Heart right ventricle (tissue), 16 donors: ENCODE measurements around the gene PREX1. TPM values are rescaled to one million over a fixed set of nuclear protein-coding genes. Genes with fewer than 3 reads are reported as not detected.

ENCODE experiments used
- ATAC-seq, 8 donors: fragments of 200-7000 bp; cut with Tn5 transposase; one replicate each; pipeline ENCODE4 v1.9.1; 2020; ENCODE audit warnings: mild to moderate bottlenecking in 8 of 8, moderate library complexity in 8 of 8, moderate number of reproducible peaks in 1 of 8
- DNase-seq, 2 donors: peaks; one replicate each; pipeline ENCODE4 v3.0.0-alpha.2; 2020
- H3K27ac ChIP-seq, 10 donors: fragments of 200-600 bp; sonication (generic) in 2 of 10; one replicate each; pipeline versions ENCODE4 v1.5.0 to v1.8.0; 2020 to 2022; ENCODE audit warnings: mild to moderate bottlenecking in 3 of 10
- H3K27me3 ChIP-seq, 7 donors: fragments of 200-600 bp; one replicate each; pipeline ENCODE4 v1.8.0; 2021 to 2022; ENCODE audit warnings: mild to moderate bottlenecking in 2 of 7
- H3K36me3 ChIP-seq, 9 donors: fragments of 200-600 bp; sonication (generic) in 1 of 9; one replicate each; pipeline versions ENCODE4 v1.5.0 to v1.8.0; 2020 to 2022; ENCODE audit warnings: mild to moderate bottlenecking in 2 of 9
- H3K4me1 ChIP-seq, 9 donors: fragments of 200-600 bp; sonication (generic) in 1 of 9; one replicate each; pipeline versions ENCODE4 v1.5.0 to v1.8.0; 2020 to 2022; ENCODE audit warnings: mild to moderate bottlenecking in 4 of 9
- H3K4me3 ChIP-seq, 10 donors: fragments of 200-600 bp; sonication (generic) in 2 of 10; one replicate each; pipeline versions ENCODE4 v1.5.0 to v1.8.0; 2020 to 2022; ENCODE audit warnings: mild to moderate bottlenecking in 7 of 10, moderate library complexity in 2 of 10
- H3K9me3 ChIP-seq, 11 donors: fragments of 200-600 bp in 10 of 11; sonication (generic) in 2 of 11; one replicate each; pipeline versions ENCODE4 v1.5.0 to v1.8.0; 2013 to 2022; ENCODE audit warnings: mild to moderate bottlenecking in 2 of 11, control low read depth in 1 of 11, moderate library complexity in 1 of 11
- WGBS, 2 donors: extraction: QIAGEN DNeasy Blood & Tissue Kit; methylation state at CpG; one replicate each; pipeline ENCODE4 v1.1.7; 2013; ENCODE audit warnings: inconsistent platforms in 1 of 2; 5-methylcytosine and 5-hydroxymethylcytosine counted together
- intact Hi-C, 10 donors: fragments of 100-400 bp; cut with DNase I; formaldehyde crosslinking; loops; one replicate each; pipeline versions ENCODE4 v1.11.1 to v1.14.2; 2022
- polyA plus RNA-seq, 2 donors: library from polyadenylated mRNA; stranded (reverse); fragments of 200-250 nt; gene quantifications; one replicate each; pipeline ENCODE4 v1.2.3, GENCODE V29; 2013
- total RNA-seq, 10 donors: library from RNA; stranded (reverse); fragmentation: NEBNext Ultra II Directional in 3 of 10; extraction: Animal tissue kit (Norgen Biotek cat#: 25700) in 3 of 10; gene quantifications; one replicate each; pipeline versions ENCODE4 v1.2.1 to v1.2.4, GENCODE V29; 2021 to 2023
- TF ChIP-seq, protein P1 (sequence below), 9 donors: fragments of 200-600 bp; sonication (generic) in 2 of 9; IDR thresholded peaks; one replicate each; pipeline versions ENCODE4 v1.5.0 to v1.8.0; 2021 to 2022; ENCODE audit warnings: antibody characterized with exemption in 9 of 9, mild to moderate bottlenecking in 5 of 9, moderate library complexity in 1 of 9
- donor health status: Arrhythmogenic right ventricular cardiomyopathy.
- donor health status: ischemic (EF 13 %, LVEDD 7.1; RV severe dilation, severe dysfunction).
- donor health status: healthy with polysubstance abuse.
- donor health status: DM: no; HTN: yes; CAD: no.
- donor health status: DM: no; HTN: no; CAD: no.
- donor health status: ischemic (EF 25% LVEDD 6.9; RV normal size, moderate dysfunction).
- donor health status: ischemic (EF 25% LVEDD 5.7; RV mildly dilated, moderate dysfunction).
- donor health status: healthy.
- donor health status: DM: yes; HTN: yes; CAD: no.
- donor health status: Ischemic cardiomyopathy.
- donor health status: ischemic (EF 35%, LVEDD 5.7; RV mildly dilated, moderate dysfunction).
- donor health status: nonischemic (EF 11% LVEDD 7.7; RV severe dilation, severe dysfunction).
- donor health status: DM: yes; HTN: yes; CAD: no.
- donor health status: PGD.
- donor health status: ischemic (EF 29% LVEDD 5.4; RV normal size, mild dysfunction).
- donor health status: nonischemic (EF 23%, LVEDD 6.1; RV moderate dilation, normal function).

Gene PREX1
- total and polyA plus RNA-seq, 12 donors, result 4.6 to 23.4 (median 8.8) TPM

DNA sequence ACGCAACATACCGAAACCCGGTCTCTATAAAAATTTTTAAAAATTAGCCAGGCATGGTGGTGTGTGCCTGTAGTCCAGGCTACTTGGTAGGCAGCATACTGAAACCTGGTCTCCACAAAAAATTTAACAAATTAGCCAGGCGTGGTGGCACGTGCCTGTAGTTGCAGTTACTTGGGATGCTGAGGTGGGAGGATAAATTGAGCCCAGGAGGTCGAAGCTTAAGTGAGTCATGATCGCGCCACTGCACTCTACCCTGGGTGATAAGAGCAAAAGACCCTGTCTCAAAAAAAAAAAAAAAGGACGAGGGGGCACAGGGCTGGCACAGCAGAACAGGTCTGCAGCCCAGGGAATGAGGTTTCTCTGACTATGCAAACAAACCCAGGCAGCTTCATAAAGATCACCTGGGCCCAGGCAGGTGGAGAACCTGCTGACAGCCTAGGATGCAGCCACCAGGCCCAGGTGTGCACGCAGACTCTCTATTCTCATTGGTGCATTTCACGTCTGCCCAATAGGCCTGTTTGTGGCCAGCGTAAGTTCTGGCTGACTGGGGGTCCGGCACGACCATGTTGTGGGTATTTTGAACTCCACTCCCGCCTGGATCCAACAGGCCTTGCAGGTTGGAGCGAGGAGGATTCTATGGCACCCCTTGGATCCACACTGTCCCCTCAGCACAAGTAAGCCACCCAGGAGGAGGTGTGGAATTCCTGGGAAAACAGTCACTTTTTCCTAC lies 204.5 kb downstream of the PREX1 start:
- no peak overlapping the region for H3K4me3 ChIP-seq
- peaks cover 12 to 27% (median 20%) of the 10 kb centered on the region in 9 donors for H3K4me1 ChIP-seq
- no peak overlapping the region for H3K27ac ChIP-seq
- TF ChIP-seq, protein P1, sequence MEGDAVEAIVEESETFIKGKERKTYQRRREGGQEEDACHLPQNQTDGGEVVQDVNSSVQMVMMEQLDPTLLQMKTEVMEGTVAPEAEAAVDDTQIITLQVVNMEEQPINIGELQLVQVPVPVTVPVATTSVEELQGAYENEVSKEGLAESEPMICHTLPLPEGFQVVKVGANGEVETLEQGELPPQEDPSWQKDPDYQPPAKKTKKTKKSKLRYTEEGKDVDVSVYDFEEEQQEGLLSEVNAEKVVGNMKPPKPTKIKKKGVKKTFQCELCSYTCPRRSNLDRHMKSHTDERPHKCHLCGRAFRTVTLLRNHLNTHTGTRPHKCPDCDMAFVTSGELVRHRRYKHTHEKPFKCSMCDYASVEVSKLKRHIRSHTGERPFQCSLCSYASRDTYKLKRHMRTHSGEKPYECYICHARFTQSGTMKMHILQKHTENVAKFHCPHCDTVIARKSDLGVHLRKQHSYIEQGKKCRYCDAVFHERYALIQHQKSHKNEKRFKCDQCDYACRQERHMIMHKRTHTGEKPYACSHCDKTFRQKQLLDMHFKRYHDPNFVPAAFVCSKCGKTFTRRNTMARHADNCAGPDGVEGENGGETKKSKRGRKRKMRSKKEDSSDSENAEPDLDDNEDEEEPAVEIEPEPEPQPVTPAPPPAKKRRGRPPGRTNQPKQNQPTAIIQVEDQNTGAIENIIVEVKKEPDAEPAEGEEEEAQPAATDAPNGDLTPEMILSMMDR (IDR thresholded peaks at IDR 0.05), result no peak
- peaks cover 0 to 52% (median 13%) of the 10 kb centered on the region in 9 donors for H3K36me3 ChIP-seq
- no peaks in the 10 kb centered on the region for H3K27me3 ChIP-seq
- ATAC-seq (no peak), DNase-seq (no peak)
- no peaks in the 10 kb centered on the region for H3K9me3 ChIP-seq
- intact Hi-C loops, result loop anchor here in 8 of 10 donors (5.0 to 10.0 kb wide), 7 partner anchors 836 to 1869 kb away; partner anchors contain the start of gene SULF2 (in 1 of the 8)
- WGBS, 2 donors, result 94 to 97% methylated on average over 16 of the region's 16 CpGs

DNA sequence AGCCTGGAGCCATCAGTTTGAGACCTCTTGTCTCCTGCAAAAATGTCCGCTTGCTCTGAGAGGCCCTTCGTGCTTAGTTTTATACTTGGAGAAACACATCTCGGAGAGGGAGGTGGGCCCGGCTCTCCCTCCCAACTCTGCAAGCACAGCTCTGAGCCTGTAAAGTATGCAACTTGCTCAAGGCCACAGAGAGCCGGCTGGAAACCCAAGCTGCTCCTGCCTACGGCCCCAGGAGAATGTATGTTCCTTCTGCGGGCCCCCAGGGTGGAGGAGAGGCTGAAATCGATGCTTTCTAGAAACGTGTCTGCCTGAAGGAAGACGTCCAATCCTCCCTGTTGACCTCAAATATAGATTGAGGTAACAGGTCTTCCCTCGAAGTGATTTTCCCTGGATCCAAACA lies 205.4 kb downstream of the PREX1 start:
- H3K36me3 ChIP-seq, result peaks cover 0 to 43% (median 8%) of the 10 kb centered on the region in 9 donors
- DNase-seq (no peak), ATAC-seq (no peak)
- no peaks in the 10 kb centered on the region for H3K9me3 ChIP-seq
- peaks cover 12 to 27% (median 20%) of the 10 kb centered on the region in 9 donors for H3K4me1 ChIP-seq
- intact Hi-C loops, result loop anchor here in 8 of 10 donors (5.0 to 10.0 kb wide), 7 partner anchors 835 to 1868 kb away; partner anchors contain the start of gene SULF2 (in 1 of the 8)
- TF ChIP-seq, protein P1 (IDR thresholded peaks at IDR 0.05), result no peak
- H3K27me3 ChIP-seq, result no peaks in the 10 kb centered on the region
- 69 to 70% methylated on average over 11 of the region's 11 CpGs for WGBS, 2 donors
- no peak overlapping the region for H3K4me3 ChIP-seq
- no peak overlapping the region for H3K27ac ChIP-seq

DNA sequence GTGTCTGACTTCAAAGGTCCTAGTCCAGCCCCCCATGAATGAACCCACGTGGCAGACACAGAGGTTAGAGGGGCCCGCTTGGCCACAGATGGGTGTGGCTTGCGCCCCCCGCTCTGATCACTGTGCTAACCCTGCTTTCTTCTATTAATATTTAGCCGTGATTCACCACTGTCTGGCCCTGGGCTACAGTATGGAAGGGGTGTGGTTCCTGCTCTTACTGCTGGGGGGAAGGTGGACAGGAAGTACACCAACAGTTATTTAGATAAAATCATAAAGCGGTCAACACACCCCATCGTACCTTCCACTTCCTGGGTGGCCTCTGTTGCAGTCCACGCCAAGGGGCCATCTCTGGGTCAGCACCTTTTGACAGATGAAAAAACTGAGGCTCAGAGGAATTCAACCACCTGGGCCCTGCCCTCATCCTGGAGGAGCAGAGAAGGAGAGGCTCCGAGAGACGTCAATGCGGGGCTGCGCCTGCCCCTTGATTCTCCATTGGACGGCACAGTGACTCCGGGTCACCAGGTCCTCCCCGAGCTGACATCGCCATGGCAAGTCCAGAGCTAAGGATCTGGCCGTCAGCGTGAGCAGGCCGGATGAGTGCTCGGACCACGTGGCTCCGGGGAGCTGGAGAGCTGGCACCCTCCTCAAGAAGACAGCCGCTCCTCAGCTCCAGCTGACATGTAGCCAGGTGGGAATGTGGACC lies 206.3 kb downstream of the PREX1 start:
- ATAC-seq, result peak in 3 of 8 donors; percentile 2 to 25 (median 5)

More for the DNA sequence above, 206.3 kb downstream of the PREX1 start:
- H3K4me3 ChIP-seq, result no peak overlapping the region
- peaks cover 12 to 27% (median 20%) of the 10 kb centered on the region in 9 donors for H3K4me1 ChIP-seq
- intact Hi-C loops, result loop anchor here (1.0 to 10.0 kb wide), 17 partner anchors 833 to 1867 kb away; partner anchors contain the start of gene SULF2 (in 1 of the 10)
- H3K9me3 ChIP-seq, result no peaks in the 10 kb centered on the region
- TF ChIP-seq, protein P1 (IDR thresholded peaks at IDR 0.05), result peak in 1 of 9 donors; percentile 4
- peaks cover 0 to 35% (median 8%) of the 10 kb centered on the region in 9 donors for H3K36me3 ChIP-seq
- H3K27ac ChIP-seq, result no peak overlapping the region
- 51 to 57% methylated on average over 23 of the region's 23 CpGs for WGBS, 2 donors
- H3K27me3 ChIP-seq, result no peaks in the 10 kb centered on the region
- no peak for DNase-seq
